GM21576 (cell line): Measurements from ENCODE around the gene PDZD2.
"Not testable (repeated sequence)": the region's sequence is repeated elsewhere in the genome, so short reads cannot be mapped to it uniquely, and the experiment has no call there.

Experiments used
- ATAC-seq: cut with Tn5 transposase; IDR thresholded peaks from one replicate; pipeline ENCODE4 v1.9.1; 2021; ENCODE audit warnings: mild to moderate bottlenecking, moderate library complexity; ENCODE audit not compliant: unreplicated experiment

Gene PDZD2

DNA sequence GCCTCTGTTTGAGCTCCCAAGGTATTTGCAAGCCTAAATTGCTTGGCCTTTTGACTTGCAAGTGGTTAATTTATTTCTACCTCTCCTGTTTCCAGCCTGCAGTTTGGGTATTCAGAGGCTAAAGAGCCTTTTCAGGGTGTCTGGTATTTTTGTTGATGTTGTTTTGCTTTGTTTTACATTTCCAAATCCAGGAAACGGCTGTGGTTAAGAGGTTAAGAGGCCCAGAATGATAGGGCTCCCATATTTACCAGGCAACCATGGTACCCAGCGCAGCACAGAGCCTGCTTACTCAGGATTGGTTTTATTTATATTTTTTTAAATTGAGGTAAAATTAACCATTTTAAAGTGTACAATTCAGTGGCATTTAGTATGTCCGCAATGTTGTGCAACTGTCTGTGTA, 92.1 kb downstream of the PDZD2 start:
- ATAC-seq: no peak

DNA sequence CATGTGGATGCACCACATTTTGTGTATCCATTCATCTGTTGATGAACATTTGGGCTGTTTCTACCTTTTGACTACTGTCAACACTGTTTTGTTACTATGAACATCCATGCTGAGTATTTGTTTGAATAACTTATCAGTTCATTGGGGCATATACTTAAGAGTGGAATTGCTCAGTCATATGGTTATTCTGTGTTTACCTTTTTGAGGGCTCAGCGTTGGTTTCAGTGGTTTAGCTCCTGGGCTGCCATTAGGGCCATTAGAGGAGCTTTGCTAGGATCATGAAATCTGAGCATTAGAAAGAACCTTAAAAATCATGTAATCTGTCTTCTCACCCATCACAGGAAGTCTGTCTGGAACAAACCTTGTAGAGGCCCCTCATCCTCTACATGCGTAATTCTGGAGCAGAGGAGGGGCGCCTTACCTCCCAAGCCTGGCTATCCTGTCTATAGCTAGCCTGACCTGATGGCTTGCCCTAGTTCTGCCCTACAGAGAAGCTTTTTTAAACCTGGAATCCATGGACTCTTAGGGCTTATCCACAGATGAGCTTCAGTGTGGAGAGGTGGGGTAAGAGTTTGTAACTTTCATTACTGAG, 92.9 kb downstream of the PDZD2 start:
- no peak for ATAC-seq

DNA sequence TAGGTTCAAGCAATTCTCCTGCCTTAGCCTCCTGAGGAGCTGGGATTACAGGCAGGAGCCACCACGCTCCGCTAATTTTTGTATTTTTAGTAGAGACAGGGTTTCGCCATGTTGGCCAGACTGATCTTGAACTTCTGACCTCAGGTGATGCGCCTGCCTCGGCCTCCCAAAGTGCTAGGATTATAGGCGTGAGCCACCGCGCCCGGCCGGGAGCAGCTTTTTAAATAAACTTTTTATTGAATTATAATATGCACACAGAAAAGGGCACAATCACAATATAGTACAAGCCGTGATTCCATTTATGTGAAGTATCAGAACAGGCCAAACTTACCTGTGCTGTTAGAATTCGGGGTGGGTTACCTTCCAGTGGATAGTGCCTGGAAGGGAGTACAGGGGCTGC, 93.9 kb downstream of the PDZD2 start:
- not testable (repeated sequence) for ATAC-seq

DNA sequence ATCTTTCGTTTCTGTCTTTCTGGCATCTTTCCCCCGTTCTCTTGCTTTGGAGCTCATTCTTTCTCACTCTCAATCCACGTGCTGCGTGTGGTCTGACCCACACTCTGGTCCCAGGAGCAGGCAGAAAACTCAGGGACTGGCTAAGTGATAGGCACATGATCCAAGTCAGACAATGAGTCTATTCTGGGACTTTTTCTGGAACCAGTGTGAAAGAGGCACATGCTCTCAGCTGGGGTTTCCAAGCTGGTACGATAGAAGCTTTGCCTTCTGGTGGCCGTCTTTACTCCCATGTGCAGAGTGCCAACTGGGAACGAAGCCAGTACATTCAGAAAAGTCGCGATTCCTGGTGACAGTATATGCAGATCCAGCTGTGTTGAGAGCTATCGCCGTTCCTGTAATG, 94.4 kb downstream of the PDZD2 start:
- ATAC-seq: no peak

DNA sequence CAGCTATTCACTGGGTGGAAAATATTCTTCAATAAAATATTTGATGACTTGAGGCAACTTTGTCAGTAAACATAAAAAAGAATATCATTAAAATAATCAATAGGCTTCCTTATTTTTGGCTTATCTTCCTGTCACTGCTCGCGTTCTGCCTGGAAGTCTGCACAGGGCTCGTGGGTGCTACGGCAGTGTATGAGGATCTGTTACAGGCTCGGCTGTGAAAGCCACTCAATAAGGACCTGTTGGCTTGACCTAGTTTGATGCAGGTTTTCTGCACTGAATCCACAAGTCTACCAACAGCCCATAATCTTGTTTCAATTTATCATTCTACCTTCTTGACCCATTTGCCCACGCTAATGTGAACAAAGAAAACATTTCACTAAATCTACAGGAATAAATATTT, 97.2 kb downstream of the PDZD2 start:
- ATAC-seq: no peak

DNA sequence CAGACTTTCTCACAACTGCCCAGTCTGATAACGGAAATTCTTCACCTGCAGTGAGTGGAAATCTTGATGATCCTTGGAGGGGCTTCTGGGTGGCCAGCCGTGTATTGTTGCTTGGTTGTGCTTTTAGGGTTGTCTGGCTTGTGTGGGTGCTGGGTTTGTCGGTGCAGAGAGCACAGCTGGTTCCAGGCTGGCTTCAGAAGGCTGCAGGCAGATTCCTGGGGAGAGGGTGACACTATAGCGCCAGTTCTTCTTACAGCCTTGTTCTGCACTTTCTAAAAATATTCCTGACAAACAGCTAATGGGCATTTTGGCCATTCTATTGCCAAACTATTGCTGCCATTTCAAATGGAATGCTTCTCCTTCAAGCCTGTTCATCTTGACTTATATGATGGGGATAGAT, 99.3 kb downstream of the PDZD2 start:
- ATAC-seq: no peak

DNA sequence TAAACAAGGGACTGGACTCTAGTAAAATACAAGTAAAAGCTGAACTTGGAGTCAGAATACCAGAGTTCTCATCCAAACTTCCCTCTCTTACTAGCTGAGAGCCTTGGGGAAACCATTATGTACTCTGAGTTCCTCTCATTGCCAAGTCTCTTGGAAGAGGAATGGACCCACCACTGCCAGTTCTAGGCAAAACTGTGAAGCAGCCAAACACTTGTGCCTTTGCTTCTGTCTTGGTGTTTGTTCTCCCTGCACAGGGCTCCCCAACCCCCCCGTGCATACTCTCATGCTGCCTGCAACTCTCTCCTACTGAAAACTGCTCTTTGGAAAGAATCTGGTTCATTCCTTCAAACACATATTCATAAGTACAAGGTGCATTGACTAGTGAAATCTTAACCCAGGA, 102.6 kb downstream of the PDZD2 start:
- ATAC-seq: no peak

DNA sequence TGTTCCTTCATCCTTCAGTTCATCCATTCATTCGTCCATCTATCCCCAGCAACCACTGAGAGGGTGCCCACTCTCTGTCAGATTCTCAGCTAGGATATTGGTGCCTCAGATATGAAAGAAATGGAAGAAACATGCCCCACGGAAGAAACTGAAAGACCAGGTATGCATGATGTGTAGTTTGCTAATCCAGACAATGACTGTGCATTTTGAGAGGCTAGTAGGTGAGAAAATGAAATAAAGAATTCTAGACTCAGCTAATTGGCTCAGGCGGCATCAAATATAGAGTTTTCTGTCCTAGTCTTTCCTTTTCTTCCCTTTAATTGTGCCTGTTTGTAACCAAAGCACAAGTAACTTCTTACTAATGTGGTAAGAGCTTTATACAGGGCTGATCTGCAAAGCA, 104.7 kb downstream of the PDZD2 start:
- no peak for ATAC-seq

DNA sequence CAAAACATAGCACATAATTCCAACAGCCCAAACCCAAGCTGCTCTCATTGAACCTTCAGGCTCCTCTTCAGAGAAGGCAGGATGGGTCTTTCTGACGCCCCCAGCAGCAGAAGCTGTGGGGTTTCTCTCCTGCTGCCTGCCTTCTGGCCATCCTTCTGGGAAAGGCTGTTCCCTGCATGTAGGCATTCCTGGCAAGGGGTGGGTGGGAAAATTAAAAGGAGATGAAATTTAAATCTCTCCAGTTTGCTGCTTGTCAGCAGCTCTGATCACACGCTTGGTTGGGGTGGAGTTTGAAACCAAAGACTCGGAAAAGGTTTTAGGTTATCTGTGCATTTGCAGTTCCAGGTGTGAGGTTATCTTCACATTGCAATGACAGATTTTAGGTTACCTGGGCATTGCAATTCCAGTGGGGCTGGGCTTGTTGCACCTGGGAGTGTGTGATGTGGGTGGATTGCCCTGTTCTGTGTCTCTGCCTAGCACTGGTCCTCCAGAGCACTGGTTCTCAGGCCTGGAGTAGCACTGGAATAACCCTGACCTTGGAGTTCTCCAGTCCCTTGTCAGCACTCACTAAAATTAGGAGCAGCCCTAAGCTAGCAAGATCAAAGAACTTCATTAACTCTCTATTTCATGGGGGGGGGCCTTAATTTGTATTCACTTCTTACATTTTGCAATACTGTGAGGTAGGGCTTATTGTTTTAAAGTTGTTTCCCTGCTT, 109.7 kb downstream of the PDZD2 start:
- ATAC-seq: no peak

DNA sequence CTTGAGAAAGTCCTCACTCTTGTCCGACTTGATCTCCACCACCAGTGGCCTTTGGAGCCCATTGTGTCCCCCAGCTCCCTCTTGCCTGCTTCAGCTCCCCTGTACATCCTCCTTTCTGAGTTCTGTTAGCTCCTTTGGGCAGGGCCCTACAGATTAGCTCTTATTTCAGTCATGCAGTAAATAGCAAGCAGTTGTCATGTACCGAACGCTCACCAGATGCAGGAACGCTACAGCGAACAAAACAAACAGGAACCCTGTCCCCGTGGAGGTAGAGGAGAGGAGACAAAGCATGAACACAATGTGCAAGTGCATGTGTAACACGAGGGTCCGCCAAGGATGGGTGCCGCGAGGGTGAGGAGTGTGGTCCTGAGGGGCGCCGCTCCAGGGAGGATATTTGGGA, 111.3 kb downstream of the PDZD2 start:
- no peak for ATAC-seq

DNA sequence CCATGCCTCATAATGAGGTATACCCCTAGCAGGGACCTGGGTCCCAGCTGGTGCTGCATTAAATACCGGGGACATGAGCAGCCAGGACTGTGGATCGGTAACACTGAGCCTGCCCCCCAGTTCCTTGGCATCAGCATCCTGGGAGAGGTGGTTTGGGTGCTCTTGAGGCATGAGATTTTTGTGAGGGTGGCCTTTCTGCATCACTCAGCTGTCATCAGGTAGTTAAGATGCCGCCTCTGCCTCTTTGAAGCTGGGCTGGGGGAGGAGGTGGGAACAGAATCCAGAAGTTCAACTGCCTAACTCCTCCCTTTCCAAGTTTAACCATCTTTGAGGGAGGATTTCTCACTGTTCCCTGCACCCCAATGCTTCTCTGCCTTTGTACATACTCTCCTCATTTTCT, 112.7 kb downstream of the PDZD2 start:
- ATAC-seq: no peak

DNA sequence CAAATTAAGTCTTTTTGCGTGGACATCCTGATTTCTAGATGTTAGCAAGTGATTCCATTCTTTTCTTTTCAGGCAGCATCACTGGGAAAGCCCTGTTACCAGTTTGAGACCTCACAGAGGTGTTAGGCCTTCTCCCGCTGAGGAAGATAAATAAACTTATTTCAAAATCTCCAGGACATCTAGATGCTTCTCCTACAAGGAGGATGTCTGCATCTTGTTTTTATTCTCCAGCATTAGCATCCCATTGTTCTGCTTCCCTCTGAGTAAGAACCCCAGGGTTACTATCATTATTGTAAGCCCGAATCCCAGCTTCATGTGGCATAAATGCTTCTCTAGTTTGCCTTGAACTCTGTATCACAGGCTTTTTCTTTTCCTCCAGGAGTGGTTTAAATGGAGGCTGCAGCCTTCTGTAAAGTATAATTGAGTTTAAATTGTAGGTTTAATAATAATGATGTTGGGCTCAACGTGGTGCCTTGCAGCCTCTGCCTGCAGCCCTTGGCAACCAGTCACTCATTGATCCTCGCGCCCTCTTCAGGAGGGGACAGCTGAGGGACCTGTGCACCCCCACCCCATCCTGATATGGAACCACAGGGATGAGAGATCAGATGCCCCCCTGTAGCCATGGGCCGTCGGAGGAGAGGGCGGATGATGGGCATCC, 114.9 kb downstream of the PDZD2 start:
- ATAC-seq: no peak

DNA sequence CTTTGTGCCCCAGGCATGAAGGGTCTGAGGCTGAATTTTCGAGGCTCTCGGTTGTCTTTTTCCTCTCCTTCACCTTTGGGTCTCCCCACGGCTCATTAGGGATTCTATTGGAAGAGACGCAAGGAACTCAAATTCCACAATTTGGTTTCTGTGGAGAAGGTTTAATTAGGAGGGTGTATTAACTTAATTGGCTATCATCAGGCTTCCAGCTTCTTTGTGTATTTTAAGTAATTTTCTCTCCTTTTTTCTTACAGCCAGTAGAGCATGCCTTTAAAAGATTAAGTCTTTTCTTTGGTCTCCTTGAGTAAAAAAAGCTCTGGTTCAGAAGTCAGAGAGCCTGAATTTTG, 115.4 kb downstream of the PDZD2 start:
- no peak for ATAC-seq

DNA sequence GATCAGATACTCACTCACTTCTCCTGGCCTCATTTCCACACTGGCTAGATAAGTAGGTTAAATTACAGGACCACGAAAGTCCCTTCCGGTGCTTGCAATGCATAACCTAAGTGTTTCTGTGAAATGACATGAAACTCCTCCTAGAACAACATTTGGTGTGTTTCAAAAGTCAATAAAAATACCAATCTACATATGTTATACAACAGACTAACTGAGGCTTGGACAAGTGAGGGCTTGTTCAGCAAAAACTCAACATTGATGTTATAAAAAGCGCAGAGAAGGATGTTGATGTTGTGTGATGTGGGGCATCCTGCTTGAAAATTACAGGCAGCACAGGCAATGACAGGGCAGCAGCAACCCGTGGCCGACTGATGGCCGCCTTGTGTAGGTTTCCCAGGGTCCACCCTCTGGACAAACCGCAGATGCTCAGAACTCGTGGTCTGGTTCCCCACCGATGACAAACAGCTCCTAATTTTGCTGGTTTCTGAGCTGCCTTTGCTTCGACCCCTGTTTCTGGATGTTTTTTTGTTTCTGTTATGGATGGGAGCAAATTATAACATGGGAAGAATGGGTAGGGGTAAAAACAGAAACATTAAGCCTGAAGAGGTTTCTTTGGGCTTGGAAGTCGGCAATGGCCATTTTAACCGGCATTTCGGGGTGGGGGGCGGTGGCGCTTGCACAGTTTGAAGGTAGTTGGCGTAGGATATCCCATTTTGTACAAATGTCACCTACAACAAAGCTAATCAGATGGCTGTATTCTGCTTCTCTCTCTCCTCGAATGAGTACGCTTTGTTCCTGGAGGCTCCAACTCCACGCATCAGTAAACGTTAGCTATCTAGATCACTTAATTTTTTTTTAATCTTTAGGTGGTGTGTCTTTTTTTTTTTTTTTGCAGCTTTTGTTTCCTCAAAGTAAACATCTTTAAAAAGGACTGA, 116.1 kb downstream of the PDZD2 start:
- no peak for ATAC-seq

DNA sequence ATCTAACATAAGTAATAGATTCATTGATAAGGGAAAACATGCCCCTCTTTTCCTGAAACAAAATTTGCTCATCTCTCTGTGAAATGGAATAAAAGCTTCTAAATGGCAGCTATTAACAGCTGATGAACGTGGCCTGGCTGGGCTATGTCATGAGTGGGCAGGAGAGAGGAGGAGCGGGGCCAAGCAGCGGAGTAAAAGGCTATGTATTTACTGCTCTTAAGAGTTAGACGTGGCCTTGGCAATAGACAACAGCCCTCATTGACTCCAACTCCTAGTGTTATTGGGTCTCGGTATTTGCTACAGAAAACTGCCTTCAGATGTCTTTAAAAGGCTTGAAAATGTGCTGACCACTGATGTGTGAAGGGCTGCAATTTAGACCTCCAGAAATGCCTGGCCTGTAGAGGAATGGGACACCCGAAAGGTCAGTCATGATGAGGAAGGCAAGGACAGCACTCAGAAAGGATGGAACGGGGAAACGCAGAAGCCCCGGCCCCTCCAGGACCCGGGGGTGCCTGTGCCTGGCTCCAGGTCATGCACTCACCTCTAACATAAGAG, 116.8 kb downstream of the PDZD2 start:
- no peak for ATAC-seq

DNA sequence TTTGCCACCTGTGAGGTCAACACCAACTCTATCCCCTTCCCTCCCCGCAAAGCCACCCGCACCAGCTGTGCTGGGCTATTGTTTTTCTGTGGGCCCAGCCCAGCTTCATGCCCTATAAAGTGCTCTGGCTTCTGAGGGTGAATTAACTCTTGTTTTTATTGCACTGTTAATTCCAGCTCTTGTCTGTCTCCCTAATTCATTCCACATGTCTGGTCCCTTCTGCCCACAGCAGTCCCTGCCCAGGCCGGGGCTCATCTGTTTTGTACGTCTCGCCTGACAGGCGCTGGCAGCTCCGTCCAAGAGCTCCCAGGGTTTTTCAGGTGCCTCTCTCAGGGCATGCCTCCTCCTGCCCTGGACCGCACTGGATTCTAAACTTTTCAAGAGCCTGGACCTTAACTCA, 118.9 kb downstream of the PDZD2 start:
- ATAC-seq: no peak

DNA sequence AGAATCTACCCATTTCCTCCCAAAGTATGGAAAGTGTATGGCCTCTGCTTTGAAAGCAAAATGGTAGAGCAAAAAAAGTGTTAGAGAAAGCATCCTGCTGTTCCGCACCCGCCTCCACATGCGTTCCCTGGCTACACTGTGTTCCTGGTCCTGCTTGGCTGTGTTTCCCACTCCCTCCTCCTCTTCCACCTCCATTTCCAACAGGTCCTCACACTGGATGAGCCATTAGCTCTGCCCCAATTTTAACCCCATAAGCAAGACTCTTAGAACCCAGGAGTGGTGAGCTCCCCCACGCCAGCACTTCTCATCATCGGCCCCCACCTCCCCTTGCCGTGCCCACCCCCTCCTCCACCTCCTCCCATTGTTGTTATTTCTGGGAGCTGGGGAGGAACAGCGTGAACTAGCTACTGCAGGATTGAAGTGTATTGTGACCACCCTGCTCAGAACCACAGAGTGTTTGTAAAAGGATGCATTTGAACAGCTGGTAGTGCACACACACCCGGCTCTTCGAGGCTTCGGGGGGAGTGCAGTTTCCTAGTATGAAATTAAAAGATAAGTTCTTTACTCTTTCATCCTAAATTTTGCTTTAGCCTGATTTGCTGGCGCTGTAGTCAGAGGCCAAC, 120.0 kb downstream of the PDZD2 start:
- no peak for ATAC-seq

DNA sequence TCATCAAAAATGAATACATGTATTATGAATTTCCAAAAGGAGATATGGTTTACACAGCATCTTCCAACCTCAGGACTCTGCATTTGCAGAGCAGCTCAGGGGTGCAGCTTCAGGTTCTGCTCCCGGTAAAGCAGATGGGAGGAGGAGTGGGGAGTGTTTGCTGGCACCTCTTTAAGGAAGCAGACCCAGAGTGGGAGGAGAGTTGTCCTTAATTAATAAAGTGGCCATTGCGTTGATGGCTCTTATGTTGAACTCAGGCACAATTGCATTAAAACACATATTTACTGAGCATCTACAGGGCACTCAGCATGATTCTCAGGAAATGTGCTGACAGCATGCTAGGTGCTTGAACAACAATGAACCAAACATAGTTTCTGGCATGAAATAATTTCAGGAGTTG, 121.0 kb downstream of the PDZD2 start:
- no peak for ATAC-seq

DNA sequence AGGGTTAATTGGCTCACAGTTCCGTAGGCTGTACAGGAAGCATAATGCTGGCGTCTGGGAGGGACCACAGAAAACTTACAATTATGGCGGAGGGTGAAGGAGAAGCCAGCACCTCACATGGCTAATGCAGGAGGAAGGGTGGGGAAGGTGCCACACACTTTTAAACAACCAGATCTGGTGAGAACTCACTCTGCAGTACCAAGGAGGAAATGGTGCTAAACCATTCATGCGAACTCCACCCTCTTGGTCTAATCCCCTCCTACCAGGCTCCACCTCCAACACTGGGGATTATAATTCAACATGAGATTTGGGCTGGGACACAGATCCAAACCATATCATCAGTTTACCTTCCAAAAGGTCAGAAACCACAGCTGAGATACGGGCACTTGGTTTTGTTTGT, 122.9 kb downstream of the PDZD2 start:
- ATAC-seq: no peak

DNA sequence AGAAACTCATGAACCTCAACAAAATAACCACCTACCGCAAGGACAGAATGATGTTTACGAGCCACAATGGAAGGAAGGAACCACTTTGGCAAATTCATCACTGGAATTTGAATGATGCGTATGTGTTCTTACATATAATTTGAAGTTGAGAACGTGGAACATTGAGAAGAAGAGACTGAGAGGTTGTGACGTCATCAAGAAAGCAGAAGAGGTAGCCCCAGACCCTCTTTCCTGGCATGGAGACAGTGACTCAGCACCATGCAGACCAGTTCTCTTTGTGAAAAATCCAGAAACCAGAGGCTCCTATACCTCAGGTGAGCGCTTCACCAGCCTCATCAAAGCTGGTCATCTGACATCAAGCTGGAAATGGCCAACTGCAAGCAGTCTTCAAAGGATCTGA, 124.5 kb downstream of the PDZD2 start:
- ATAC-seq: no peak

DNA sequence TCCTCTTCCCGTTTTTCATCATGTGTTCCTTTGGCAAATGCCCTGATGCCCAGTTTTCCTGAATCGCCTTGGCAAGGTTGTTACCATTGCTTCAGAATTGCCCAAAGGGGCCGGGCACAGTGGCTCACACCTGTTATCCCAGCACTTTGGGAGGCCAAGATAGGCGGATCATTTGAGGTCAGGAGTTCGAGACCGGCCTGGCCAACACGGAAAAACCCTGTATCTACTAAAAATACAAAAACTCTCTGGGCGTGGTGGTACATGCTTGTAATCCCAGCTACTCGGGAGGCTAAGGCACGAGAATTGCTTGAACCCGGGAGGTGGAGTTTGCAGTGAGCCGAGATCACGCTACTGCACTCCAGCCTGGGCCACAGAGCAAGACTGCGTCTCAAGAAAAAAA, 125.8 kb downstream of the PDZD2 start:
- not testable (repeated sequence) for ATAC-seq
